ENCODE data around the gene SBF1. TPM values are rescaled to one million over a fixed set of nuclear protein-coding genes. Genes with fewer than 3 reads are reported as not detected.
"Not testable (repeated sequence)": the region's sequence is repeated elsewhere in the genome, so short reads cannot be mapped to it uniquely, and the experiment has no call there.

Gene SBF1
- polyA plus RNA-seq, 1 donor from 2014 or later, result 17.5 TPM

DNA sequence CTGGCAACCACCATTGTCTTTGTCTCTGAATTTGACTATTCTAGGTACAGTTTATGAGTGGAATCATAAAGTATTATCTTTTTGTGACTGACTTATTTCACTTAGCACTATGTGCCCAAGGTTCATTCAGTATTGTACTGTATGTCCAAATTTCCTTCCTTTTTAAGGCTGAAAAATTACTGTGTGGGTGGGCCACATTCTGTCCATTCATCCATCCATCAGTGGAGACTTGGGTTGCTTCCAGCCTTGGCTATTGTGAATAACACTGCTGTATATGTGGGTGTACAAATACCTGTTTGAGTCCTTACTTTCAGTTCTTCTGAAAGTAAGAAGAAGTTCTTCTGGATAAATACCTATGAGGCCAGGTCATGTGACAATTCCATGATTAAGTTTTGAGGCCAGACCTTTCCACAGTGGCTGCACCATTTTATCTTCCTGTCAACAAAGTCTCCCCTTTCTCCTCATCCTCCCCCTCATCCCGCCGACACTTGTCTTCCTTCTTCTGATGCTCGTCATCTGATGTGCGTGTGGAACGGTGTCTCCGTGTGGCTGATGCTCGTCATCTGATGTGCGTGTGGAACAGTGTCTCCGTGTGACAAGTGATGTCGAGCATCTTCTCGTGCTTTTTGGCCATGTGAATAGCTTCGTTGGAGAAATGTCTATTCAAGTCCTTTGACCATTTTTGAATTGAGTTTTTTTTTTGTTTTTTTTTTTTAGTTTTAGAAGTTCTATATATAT is 49.5 kb downstream of the SBF1 start:
- H3K4me1 Mint-ChIP-seq, result no peaks in the 10 kb centered on the region
- H3K36me3 Mint-ChIP-seq, result peaks cover 5% of the 10 kb centered on the region
- no peaks in the 10 kb centered on the region for H3K9me3 Mint-ChIP-seq
- H3K27me3 Mint-ChIP-seq, result no peaks in the 10 kb centered on the region
- no peak overlapping the region for H3K27ac Mint-ChIP-seq
- H3K4me3 Mint-ChIP-seq, result no peak overlapping the region

DNA sequence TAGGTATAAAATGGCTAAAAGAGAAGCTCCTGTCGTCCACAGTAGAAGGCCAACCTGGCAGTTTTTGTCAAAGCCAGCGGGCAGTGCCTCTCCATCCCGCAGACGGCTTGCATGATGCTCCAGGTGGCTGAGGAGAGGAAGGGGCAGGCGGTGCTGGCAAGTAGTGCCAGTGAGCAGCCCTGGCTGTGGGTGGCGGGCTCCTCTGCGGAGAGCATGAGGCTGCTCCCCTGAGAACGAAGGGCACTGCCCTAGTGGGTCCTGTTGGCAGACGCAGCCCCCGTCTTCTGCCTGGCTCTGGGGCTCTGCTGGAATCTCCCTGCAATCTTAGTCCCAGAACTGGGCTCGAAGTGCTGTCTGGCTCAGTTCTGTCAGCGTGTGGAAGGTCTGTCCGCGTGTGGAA is 50.9 kb downstream of the SBF1 start:
- H3K27ac Mint-ChIP-seq, result no peak overlapping the region

DNA sequence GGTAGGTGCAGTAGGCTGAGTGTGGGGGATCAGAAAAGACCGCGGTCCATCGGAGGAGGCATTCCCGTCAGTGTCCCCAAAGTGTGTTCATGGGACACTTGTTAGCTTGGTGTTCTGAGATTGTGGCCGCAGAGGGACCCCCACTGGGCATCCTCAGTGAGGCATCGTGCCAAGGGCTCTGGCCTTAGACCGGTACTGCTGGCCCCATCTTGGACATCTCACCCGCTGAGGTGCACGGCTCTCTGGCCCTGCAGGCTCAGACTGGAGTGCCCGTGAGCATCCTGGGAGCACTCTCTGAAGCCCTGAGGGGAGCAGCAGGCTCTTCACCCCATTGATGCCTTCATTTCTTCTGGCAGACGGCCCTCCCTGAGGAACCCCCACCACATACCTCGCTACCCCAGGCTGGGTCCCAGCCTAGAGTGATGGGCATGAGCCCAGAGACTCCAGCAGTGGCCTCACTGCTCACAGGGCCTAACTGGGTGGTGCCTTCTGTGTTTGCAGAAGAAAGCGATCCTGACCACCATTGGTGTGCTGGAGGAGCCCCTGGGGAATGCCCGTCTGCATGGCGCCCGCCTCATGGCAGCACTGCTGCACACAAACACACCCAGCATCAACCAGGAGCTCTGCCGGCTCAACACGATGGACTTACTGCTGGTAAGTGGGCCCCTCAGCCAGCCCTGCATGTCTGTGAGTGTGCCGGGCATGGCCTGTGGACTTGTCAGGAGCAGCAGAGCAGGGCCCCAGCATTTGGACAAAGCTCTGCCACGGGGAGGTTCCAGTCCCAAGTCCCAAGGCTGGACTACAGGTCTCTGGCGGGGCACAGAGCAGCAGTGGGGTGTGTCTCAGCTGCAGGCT is 51.6 kb downstream of the SBF1 start:
- no peaks in the 10 kb centered on the region for H3K27me3 Mint-ChIP-seq
- peaks cover 5% of the 10 kb centered on the region for H3K36me3 Mint-ChIP-seq
- H3K9me3 Mint-ChIP-seq, result no peaks in the 10 kb centered on the region
- H3K27ac Mint-ChIP-seq, result no peak overlapping the region
- H3K4me1 Mint-ChIP-seq, result no peaks in the 10 kb centered on the region
- H3K4me3 Mint-ChIP-seq, result no peak overlapping the region

More for the DNA sequence above, 50.9 kb downstream of the SBF1 start:
- H3K9me3 Mint-ChIP-seq, result no peaks in the 10 kb centered on the region
- H3K4me3 Mint-ChIP-seq, result no peak overlapping the region
- no peaks in the 10 kb centered on the region for H3K27me3 Mint-ChIP-seq
- H3K4me1 Mint-ChIP-seq, result no peaks in the 10 kb centered on the region
- H3K36me3 Mint-ChIP-seq, result peaks cover 5% of the 10 kb centered on the region

DNA sequence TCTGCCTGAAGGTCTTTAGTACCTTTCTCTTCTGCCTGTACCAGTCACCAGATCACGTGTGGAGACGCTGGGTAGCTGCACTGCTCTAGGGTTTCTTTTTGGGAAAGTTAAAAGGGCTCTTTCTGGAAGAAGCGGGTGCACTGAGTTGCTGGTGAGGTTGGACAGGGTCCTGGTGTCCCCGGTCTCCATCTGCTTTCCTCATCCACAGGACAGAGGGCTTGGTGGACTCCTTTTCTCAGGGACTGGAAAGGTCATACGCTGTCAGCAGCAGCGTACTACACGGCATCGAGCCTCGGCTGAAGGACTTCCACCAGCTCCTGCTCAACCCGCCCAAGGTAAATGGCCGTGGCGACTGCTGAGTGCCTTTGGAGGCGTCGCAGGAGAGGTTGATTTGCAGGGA is 52.8 kb downstream of the SBF1 start:
- H3K36me3 Mint-ChIP-seq, result peaks cover 3% of the 10 kb centered on the region
- no peaks in the 10 kb centered on the region for H3K9me3 Mint-ChIP-seq

DNA sequence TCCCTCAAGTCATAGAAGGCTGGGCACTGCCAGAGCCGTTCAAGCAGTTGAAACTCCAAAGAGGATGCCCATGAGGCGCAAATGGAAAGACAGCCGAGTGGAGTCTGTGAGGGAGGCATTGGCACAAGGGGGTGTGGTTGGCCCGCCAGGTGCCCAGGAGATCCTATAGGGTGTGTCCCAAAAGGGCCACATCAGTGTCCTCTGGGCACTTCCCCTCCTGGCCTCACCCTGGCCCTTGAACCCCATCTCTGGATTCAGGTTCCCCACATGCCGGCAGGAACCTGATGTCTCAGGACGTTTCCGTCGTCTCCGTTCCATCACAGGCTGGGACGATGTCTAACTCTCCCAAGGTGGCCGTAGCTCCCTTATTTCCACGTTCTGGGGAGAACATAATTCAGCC is 54.3 kb downstream of the SBF1 start:
- Mint-ChIP-seq H3K4me3 (no peak overlapping the region), H3K9me3 (no peaks in the 10 kb centered on the region), H3K36me3 (peaks cover 3% of the 10 kb centered on the region), H3K27ac (no peak overlapping the region), H3K4me1 (no peaks in the 10 kb centered on the region), H3K27me3 (no peaks in the 10 kb centered on the region)

More for the DNA sequence above, 52.8 kb downstream of the SBF1 start:
- Mint-ChIP-seq H3K4me1 (no peaks in the 10 kb centered on the region), H3K27ac (no peak overlapping the region), H3K4me3 (no peak overlapping the region), H3K27me3 (no peaks in the 10 kb centered on the region)

DNA sequence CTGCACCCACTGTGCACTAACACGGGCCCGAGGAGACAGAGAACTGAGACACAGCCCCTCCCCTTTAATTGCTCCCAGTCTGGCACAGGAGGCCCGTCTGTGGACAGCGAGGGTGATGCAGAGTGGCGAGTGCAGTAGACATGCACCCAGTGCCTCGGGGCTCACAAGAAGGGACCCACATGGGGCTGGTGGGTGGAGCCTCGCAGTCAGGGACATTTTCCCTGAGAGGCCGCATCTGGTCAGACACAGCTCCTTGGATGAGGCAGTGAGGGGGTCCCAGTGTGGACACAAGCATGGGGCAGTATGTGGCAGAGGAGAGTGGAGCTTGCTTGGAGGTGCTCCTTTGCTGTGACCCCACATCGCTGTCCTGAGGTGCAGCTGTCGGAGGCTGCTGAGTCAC is 54.8 kb downstream of the SBF1 start:
- no peaks in the 10 kb centered on the region for H3K27me3 Mint-ChIP-seq
- H3K4me3 Mint-ChIP-seq, result no peak overlapping the region
- no peak overlapping the region for H3K27ac Mint-ChIP-seq
- peaks cover 3% of the 10 kb centered on the region for H3K36me3 Mint-ChIP-seq
- H3K9me3 Mint-ChIP-seq, result no peaks in the 10 kb centered on the region
- no peaks in the 10 kb centered on the region for H3K4me1 Mint-ChIP-seq

DNA sequence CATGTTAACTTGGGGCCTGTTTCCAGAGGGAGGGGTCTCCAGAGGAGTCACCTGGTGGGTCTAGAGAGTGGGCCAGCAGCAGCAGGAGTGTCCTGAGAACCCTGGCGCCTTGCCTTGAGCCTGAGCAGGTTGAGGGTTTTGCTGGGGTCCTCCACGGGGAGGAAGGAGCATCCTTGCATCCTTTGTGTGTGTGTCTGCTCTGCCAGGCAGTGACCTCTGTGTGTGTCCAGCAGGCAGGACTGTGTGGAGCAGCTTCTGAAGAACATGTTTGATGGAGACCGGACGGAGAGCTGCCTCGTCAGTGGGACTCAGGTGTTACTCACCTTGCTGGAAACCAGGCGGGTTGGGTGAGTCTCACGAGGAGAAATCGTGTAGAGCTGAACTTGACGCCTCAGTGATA is 55.7 kb downstream of the SBF1 start:
- no peaks in the 10 kb centered on the region for H3K9me3 Mint-ChIP-seq
- no peak overlapping the region for H3K4me3 Mint-ChIP-seq
- H3K27me3 Mint-ChIP-seq, result no peaks in the 10 kb centered on the region
- H3K4me1 Mint-ChIP-seq, result no peaks in the 10 kb centered on the region
- no peaks in the 10 kb centered on the region for H3K36me3 Mint-ChIP-seq
- no peak overlapping the region for H3K27ac Mint-ChIP-seq

DNA sequence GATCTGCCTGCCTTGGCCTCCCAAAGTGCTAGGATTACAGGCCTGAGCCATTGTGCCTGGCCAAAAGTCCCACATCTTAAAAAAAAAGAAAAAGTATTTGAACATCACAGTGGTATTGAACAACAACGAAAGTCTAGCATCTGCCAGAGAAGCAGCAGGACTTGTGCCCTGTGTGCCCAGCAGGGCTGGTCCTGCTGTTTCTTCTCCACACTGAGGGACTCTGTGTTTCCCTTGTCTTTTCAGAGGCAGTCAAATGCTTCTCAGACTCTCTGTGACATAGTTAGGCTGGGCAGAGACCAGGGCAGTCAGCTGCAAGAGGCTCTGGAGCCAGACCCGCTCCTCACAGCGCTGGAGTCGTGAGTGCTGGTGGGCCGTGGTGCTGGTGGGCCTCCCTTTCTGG is 56.2 kb downstream of the SBF1 start:
- no peak overlapping the region for H3K27ac Mint-ChIP-seq
- no peak overlapping the region for H3K4me3 Mint-ChIP-seq
- H3K36me3 Mint-ChIP-seq, result no peaks in the 10 kb centered on the region
- no peaks in the 10 kb centered on the region for H3K9me3 Mint-ChIP-seq
- H3K4me1 Mint-ChIP-seq, result no peaks in the 10 kb centered on the region
- no peaks in the 10 kb centered on the region for H3K27me3 Mint-ChIP-seq

DNA sequence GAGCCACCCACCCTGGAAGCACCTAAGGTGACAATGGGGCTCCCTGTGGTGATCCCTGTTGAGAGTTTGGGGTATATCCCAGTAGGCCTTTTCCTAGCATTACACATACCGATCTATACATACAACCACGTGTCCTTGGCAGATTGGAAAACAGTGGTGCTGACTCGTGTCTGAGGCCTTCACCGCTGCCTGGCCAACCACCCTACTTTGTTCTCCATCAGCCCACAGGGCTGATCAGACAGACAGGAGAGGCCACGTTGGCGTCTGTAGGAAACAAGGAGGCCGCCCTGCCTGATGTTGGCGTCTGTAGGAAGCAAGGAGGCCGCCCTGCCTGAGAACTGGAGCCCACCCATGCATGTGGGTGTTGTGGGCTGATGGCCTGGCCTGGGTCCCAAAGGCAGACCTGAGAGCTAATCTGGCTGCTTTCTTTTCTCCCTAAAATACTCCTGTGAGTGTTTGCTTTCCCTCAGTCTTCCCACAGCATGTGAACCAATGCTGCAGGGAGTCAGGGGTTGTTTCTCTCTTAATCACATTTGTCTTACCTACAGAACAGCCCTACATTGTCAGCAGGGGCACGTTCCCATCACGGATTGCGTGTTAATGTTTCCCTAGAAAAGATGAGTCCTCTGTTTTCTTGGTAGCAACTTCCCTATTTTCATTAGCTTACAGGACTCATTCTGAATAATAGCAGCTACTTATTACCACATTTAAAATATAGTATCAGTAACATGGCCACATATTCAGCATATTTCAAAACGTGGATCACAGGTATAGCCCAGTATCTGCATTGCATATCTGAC is 57.2 kb downstream of the SBF1 start:
- Mint-ChIP-seq H3K4me1 (no peaks in the 10 kb centered on the region), H3K4me3 (no peak overlapping the region), H3K36me3 (no peaks in the 10 kb centered on the region)

DNA sequence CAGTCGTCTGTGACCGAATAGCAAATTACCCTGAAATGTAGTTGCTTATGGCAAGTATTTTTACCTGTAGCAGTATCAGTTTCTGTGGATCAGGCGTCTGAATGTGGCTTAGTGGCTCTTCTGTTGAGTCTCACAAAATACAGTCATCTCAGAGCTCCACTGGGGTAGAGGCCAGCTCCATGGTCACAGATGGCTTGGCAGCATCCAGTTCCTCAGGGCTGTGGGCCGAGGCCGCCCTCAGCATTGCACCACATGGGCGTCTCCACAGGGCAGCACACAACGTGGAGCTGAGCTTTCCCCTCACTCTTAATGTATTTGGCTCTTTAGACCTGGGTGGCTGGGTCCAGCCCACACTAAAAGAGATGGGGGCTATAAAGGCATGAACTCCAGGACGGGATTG is 57.8 kb downstream of the SBF1 start:
- Mint-ChIP-seq H3K27me3 (no peaks in the 10 kb centered on the region), H3K36me3 (no peaks in the 10 kb centered on the region), H3K9me3 (no peaks in the 10 kb centered on the region), H3K27ac (no peak overlapping the region), H3K4me3 (no peak overlapping the region), H3K4me1 (no peaks in the 10 kb centered on the region)

More for the DNA sequence above, 57.2 kb downstream of the SBF1 start:
- no peaks in the 10 kb centered on the region for H3K27me3 Mint-ChIP-seq
- H3K9me3 Mint-ChIP-seq, result no peaks in the 10 kb centered on the region
- H3K27ac Mint-ChIP-seq, result no peak overlapping the region

DNA sequence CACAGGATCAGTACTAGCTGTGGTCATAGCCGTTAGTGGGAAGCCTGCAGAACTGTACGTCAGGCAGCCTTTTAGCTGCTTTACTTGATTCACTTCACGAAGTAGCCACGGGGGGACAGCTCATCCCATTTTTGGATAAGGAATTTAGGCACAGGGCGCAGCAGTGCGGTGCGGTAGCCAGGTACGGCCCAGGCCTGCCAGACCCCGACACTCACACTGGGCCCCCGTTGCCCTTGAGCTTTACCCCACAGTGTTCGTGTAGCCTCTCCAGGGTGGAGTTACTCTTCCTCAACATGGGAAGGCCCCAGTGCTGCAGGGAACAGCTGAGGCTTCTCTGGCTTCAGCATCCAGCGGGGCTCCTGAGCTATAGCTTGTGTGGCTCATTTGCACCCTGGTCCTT is 59.4 kb downstream of the SBF1 start:
- no peaks in the 10 kb centered on the region for H3K36me3 Mint-ChIP-seq
- H3K9me3 Mint-ChIP-seq, result no peaks in the 10 kb centered on the region
- H3K27me3 Mint-ChIP-seq, result no peaks in the 10 kb centered on the region
- no peak overlapping the region for H3K27ac Mint-ChIP-seq
- no peaks in the 10 kb centered on the region for H3K4me1 Mint-ChIP-seq
- no peak overlapping the region for H3K4me3 Mint-ChIP-seq

DNA sequence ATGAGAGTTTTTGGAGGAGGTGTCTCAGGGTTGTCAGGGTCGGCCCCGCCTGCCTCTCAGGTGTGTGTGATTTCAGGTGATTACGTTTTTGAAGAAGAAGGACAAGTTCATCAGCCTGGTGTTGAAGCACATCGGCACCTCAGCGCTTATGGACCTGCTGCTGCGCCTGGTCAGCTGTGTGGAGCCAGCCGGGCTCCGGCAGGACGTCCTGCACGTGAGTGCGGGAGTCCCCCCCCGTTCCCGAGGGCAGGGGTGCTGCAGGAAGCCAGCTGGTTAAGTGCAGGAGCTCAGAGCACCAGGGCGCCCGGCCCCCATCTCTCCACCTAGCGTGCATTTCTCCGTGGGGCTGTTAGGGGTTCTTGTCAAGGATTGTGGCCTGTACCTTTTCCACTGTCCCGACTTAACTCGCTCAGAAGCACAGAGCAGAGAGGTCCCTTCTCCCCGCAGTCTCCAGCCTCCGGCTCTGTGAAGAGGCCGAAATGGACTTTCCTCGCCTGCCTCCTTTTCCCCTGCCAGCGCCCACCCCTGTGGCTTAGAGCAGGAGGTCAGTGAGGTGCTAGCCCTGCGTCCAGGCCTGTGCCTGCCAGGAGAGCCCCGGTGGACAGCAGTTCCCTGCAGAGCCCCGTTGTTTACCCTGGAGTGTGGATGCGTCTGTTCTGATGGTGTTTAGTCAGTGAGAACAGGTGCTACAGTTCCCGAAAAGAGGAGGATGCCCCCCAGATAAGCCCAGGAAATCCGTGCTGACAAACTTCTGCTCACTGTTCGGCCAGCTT is 60.2 kb downstream of the SBF1 start:
- H3K36me3 Mint-ChIP-seq, result peaks cover 2% of the 10 kb centered on the region
- no peaks in the 10 kb centered on the region for H3K27me3 Mint-ChIP-seq
- H3K9me3 Mint-ChIP-seq, result no peaks in the 10 kb centered on the region
- H3K4me1 Mint-ChIP-seq, result no peaks in the 10 kb centered on the region
- no peak overlapping the region for H3K4me3 Mint-ChIP-seq
- H3K27ac Mint-ChIP-seq, result no peak overlapping the region

DNA sequence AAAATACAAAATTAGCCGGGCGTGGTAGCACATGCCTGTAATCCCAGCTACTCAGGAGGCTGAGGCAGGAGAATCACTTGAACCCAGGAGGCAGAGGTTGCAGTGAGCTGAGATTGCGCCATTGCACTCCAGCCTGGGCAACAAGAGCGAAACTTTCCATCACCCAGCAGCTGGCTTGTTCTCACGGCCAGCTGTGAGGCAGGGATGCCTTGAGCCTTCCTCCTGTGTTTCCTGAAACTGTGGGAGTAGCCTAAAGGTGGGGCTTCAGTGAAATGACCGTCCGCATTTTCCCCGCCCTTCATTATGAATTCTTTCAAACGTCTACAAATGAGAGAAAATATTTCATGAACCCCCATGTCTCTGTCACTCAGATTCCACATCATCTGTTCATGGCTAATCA is 65.9 kb downstream of the SBF1 start:
- H3K4me1 Mint-ChIP-seq, H3K27ac Mint-ChIP-seq, H3K9me3 Mint-ChIP-seq, H3K4me3 Mint-ChIP-seq, H3K36me3 Mint-ChIP-seq, H3K27me3 Mint-ChIP-seq: not testable (repeated sequence)

DNA sequence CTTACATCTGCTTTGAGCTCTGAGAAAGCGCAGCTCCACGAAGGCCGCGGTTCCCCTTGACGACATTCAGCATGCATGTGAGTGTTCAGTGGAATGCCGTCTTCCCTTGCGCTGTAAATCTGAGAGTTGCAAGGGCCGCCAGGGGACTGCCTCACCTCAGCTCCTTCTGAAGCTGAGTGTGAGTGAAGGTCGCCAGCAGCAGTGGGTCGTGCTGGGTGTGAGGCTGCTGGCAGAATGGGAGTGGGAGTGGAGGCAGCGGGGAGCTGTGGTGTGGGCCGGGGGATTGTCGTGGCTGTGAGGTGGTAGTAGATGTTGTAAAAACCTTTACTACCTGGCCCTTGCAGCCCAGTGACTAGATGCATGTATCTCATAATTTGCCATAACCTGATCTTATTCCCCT is 66.5 kb downstream of the SBF1 start:
- Mint-ChIP-seq H3K27me3 (no peaks in the 10 kb centered on the region), H3K9me3 (no peaks in the 10 kb centered on the region), H3K36me3 (peaks cover 4% of the 10 kb centered on the region), H3K4me3 (no peak overlapping the region), H3K4me1 (peaks cover 4 to 5% (median 5%) of the 10 kb centered on the region in 3 donors), H3K27ac (no peak overlapping the region)

Measured in IgD-negative memory B cell (primary cell).